Mesothelial cell of epicardium (in vitro differentiated cells): ENCODE data around the gene XPA. TPM values are rescaled to one million over a fixed set of nuclear protein-coding genes. Genes with fewer than 3 reads are reported as not detected.

ENCODE experiments used
- DNase-seq, 2 experiments: peaks; one replicate each; pipeline ENCODE4 v3.0.0; 2021; ENCODE audit warnings: low spot score in 2 of 2; ENCODE audit not compliant: unreplicated experiment in 2 of 2
- H3K27ac Mint-ChIP-seq: 2 replicates; pipeline ENCODE4 v1.8.0; 2021; ENCODE audit warnings: mixed read lengths
- H3K27me3 Mint-ChIP-seq: 2 replicates; pipeline ENCODE4 v1.8.0; 2021; ENCODE audit warnings: low read depth, mixed read lengths
- H3K36me3 Mint-ChIP-seq: 2 replicates; pipeline ENCODE4 v1.8.0; 2021; ENCODE audit warnings: mixed read lengths
- H3K4me1 Mint-ChIP-seq: 2 replicates; pipeline ENCODE4 v1.8.0; 2021; ENCODE audit warnings: mixed read lengths
- H3K4me3 Mint-ChIP-seq: 2 replicates; pipeline ENCODE4 v1.8.0; 2021; ENCODE audit warnings: mild to moderate bottlenecking, moderate library complexity, mixed read lengths
- H3K9me3 Mint-ChIP-seq: 2 replicates; pipeline ENCODE4 v1.8.0; 2021; ENCODE audit warnings: mixed read lengths
- CTCF ChIP-seq: fragments of 200-600 bp; sonication (generic); IDR thresholded peaks from one replicate; pipeline ENCODE4 v1.5.0; 2021; ENCODE audit warnings: antibody characterized with exemption; ENCODE audit not compliant: unreplicated experiment
- total RNA-seq: library from RNA; stranded (reverse); gene quantifications from 3 replicates; pipeline ENCODE4 v1.2.1, GENCODE V29; 2021

Gene XPA
- total RNA-seq, 1 donor from 2014 or later: 17.5 TPM

GRCh38 chr9:97658707-97659106 is 38.4 kb downstream of the XPA start:
- no peak for DNase-seq
- TF ChIP-seq CTCF: no peak
- Mint-ChIP-seq H3K4me1 (no peaks in the 10 kb centered on the region), H3K27ac (no peak overlapping the region), H3K9me3 (peaks cover 6% of the 10 kb centered on the region), H3K36me3 (peaks cover 61% of the 10 kb centered on the region), H3K4me3 (no peak overlapping the region), H3K27me3 (no peaks in the 10 kb centered on the region)

GRCh38 chr9:97651646-97652045 is 45.5 kb downstream of the XPA start:
- no peak for DNase-seq
- Mint-ChIP-seq H3K4me3 (no peak overlapping the region), H3K27me3 (no peaks in the 10 kb centered on the region), H3K4me1 (no peaks in the 10 kb centered on the region), H3K36me3 (peaks cover 35% of the 10 kb centered on the region), H3K27ac (no peak overlapping the region), H3K9me3 (no peaks in the 10 kb centered on the region)
- TF ChIP-seq CTCF: no peak

GRCh38 chr9:97647996-97648395 is 49.1 kb downstream of the XPA start:
- no peaks in the 10 kb centered on the region for H3K9me3 Mint-ChIP-seq
- no peak for DNase-seq
- H3K4me1 Mint-ChIP-seq: no peaks in the 10 kb centered on the region
- H3K27me3 Mint-ChIP-seq: no peaks in the 10 kb centered on the region
- H3K27ac Mint-ChIP-seq: no peak overlapping the region
- H3K4me3 Mint-ChIP-seq: no peak overlapping the region
- H3K36me3 Mint-ChIP-seq: peaks cover 28% of the 10 kb centered on the region
- TF ChIP-seq CTCF: no peak

- no peak for DNase-seq
- H3K4me3 Mint-ChIP-seq: no peak overlapping the region
- no peaks in the 10 kb centered on the region for H3K9me3 Mint-ChIP-seq
- H3K4me1 Mint-ChIP-seq: no peaks in the 10 kb centered on the region
- H3K36me3 Mint-ChIP-seq: peaks cover 25% of the 10 kb centered on the region
- H3K27ac Mint-ChIP-seq: no peak overlapping the region
- H3K27me3 Mint-ChIP-seq: no peaks in the 10 kb centered on the region
- TF ChIP-seq CTCF: no peak
Measured at GRCh38 chr9:97645720-97646119, 51.4 kb downstream of the XPA start.

GRCh38 chr9:97640325-97640724 is 56.8 kb downstream of the XPA start:
- Mint-ChIP-seq H3K4me3 (no peak overlapping the region), H3K4me1 (peaks cover 14% of the 10 kb centered on the region), H3K9me3 (no peaks in the 10 kb centered on the region), H3K27me3 (no peaks in the 10 kb centered on the region), H3K36me3 (peaks cover 15% of the 10 kb centered on the region), H3K27ac (no peak overlapping the region)
- DNase-seq: no peak
- TF ChIP-seq CTCF: no peak

- DNase-seq: no peak
- Mint-ChIP-seq H3K9me3 (no peaks in the 10 kb centered on the region), H3K4me3 (no peak overlapping the region), H3K27ac (no peak overlapping the region), H3K36me3 (peaks cover 8% of the 10 kb centered on the region), H3K27me3 (no peaks in the 10 kb centered on the region), H3K4me1 (peaks cover 25% of the 10 kb centered on the region)
- TF ChIP-seq CTCF: no peak
Measured at GRCh38 chr9:97638666-97639065, 58.5 kb downstream of the XPA start.
